ENCODE results near the gene TENT5C.

DNA sequence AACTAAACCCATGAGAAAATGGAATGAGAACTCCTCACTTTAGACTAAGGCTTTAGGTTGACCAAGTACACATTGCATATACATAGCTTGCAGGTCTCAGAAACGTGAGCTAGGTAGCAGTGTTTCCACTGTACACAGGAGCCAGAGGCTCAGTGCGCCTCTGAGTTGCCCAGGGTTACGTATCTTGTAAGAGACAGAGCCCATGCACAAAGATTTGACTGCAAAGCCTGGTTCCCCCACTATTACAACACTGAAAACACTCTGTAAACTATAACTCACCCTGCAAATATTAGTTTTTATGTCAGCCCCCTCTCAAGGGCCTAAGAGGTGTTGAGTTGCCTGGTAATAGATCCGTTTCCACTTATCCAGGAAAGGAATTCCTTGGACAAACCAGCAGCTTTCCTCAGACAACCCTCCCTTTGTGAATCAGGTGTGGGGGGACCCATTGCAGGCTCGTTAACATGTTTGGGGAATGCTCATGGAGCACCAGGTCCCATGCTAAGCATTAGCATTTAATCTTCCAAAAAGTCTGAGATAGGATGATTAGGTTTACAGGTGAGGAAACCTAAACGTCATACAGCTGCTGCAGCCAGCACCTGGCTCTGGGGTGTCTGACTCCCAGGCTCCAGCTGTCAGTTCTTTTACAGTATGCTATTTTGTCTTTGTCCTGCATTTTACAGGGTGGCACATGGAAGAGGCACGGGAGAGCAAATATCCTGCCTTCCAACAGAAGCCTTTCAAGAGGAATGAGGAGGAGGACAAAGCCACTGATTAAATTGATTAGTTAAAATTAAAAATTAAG lies 25.7 kb downstream of the TENT5C start:
- TF ChIP-seq CTCF (IDR thresholded peaks at IDR 0.05; ENCODE audit: insufficient read depth, low read length): no peak
- no peak for TF ChIP-seq REST (IDR thresholded peaks at IDR 0.05; ENCODE audit: insufficient replicate concordance, low read depth)
- no peak for TF ChIP-seq SPI1 (IDR thresholded peaks at IDR 0.05; ENCODE audit: borderline replicate concordance, low read depth)
